ENCODE data around the gene NAB2.
A peak's percentile ranks its signal among the peaks of the same experiment; 100 is the strongest.

The NAB2 gene

GRCh38 chr12:57094208-57095160, 5.6 kb downstream of the NAB2 start:
- no peak for DNase-seq (ENCODE audit: low read depth)

- DNase-seq (ENCODE audit: low read depth): no peak
These were observed 6.5 kb downstream of the NAB2 start for GRCh38 chr12:57095440-57095839.

- peak; percentile 16 for DNase-seq (ENCODE audit: low read depth)
These were observed 7.2 kb downstream of the NAB2 start for GRCh38 chr12:57096099-57096572.

GRCh38 chr12:57096748-57097553, 8.0 kb downstream of the NAB2 start:
- DNase-seq (ENCODE audit: low read depth): no peak

GRCh38 chr12:57097554-57097835, 8.6 kb downstream of the NAB2 start:
- DNase-seq (ENCODE audit: low read depth): no peak

- DNase-seq (ENCODE audit: low read depth): no peak
These were observed 9.6 kb downstream of the NAB2 start for GRCh38 chr12:57098546-57098945.

- no peak for DNase-seq (ENCODE audit: low read depth)
These were observed 10.3 kb downstream of the NAB2 start for GRCh38 chr12:57099047-57099714.

- no peak for DNase-seq (ENCODE audit: low read depth)
These were observed 10.9 kb downstream of the NAB2 start for GRCh38 chr12:57099766-57100165.

- peak; percentile 28 for DNase-seq (ENCODE audit: low read depth)
These were observed 13.2 kb downstream of the NAB2 start for GRCh38 chr12:57101892-57102695.

GRCh38 chr12:57103856-57104255, 14.9 kb downstream of the NAB2 start:
- DNase-seq (ENCODE audit: low read depth): peak; percentile 49

GRCh38 chr12:57104292-57104910, 15.5 kb downstream of the NAB2 start:
- no peak for DNase-seq (ENCODE audit: low read depth)

GRCh38 chr12:57105011-57105753, 16.3 kb downstream of the NAB2 start:
- no peak for DNase-seq (ENCODE audit: low read depth)

GRCh38 chr12:57106021-57106708, 17.3 kb downstream of the NAB2 start:
- no peak for DNase-seq (ENCODE audit: low read depth)

GRCh38 chr12:57107456-57108155, 18.7 kb downstream of the NAB2 start:
- no peak for DNase-seq (ENCODE audit: low read depth)

GRCh38 chr12:57109207-57110103, 20.5 kb downstream of the NAB2 start:
- DNase-seq (ENCODE audit: low read depth): no peak

GRCh38 chr12:57110104-57111030, 21.5 kb downstream of the NAB2 start:
- peak; percentile 62 for DNase-seq (ENCODE audit: low read depth)

Measured in iris pigment epithelial cell (primary cell).